KMS-11 (cell line): ENCODE data around the gene P4HA2.

ENCODE experiments used
- H2AFZ ChIP-seq: fragments of 200-600 bp; sonication (generic); 2 replicates; pipeline ENCODE4 v1.6.1; 2016; ENCODE audit warnings: antibody characterized with exemption, mixed run types, low read depth
- H3K27ac ChIP-seq: fragments of 200-600 bp; sonication (generic); 2 replicates; pipeline ENCODE4 v1.6.1; 2016; ENCODE audit warnings: mild to moderate bottlenecking, mixed run types
- H3K27me3 ChIP-seq: fragments of 200-600 bp; sonication (generic); 2 replicates; pipeline ENCODE4 v1.6.1; 2017; ENCODE audit warnings: mild to moderate bottlenecking, low read depth, mixed run types, moderate library complexity; ENCODE audit not compliant: insufficient read depth
- H3K36me3 ChIP-seq: fragments of 200-600 bp; sonication (generic); 2 replicates; pipeline ENCODE4 v1.6.1; 2017; ENCODE audit warnings: mild to moderate bottlenecking, mixed run types; ENCODE audit not compliant: insufficient read depth
- H3K4me1 ChIP-seq: fragments of 200-600 bp; sonication (generic); 2 replicates; pipeline ENCODE4 v1.6.1; 2016; ENCODE audit warnings: mild to moderate bottlenecking, low read depth, mixed run types; ENCODE audit not compliant: poor library complexity, severe bottlenecking
- H3K4me2 ChIP-seq: fragments of 200-600 bp; sonication (generic); 2 replicates; pipeline ENCODE4 v1.7.0; 2016; ENCODE audit warnings: mild to moderate bottlenecking, mixed run types
- H3K4me3 ChIP-seq: fragments of 200-600 bp; sonication (generic); IDR thresholded peaks from 2 replicates; pipeline ENCODE4 v1.6.1; 2017; ENCODE audit warnings: low read depth, low read length, mixed read lengths; ENCODE audit not compliant: insufficient read depth
- H3K79me2 ChIP-seq: fragments of 200-600 bp; sonication (generic); 2 replicates; pipeline ENCODE4 v1.6.1; 2016; ENCODE audit warnings: low read depth, mixed run types; ENCODE audit not compliant: insufficient read depth
- H3K9ac ChIP-seq: fragments of 200-600 bp; sonication (generic); 2 replicates; pipeline ENCODE4 v1.6.1; 2016; ENCODE audit warnings: mild to moderate bottlenecking, mixed run types
- H4K20me1 ChIP-seq: fragments of 200-600 bp; sonication (generic); 2 replicates; pipeline ENCODE4 v1.6.1; 2016; ENCODE audit warnings: mild to moderate bottlenecking, mixed run types; ENCODE audit not compliant: insufficient read depth
- CTCF ChIP-seq: fragments of 200-600 bp; sonication (generic); conservative IDR thresholded peaks from 2 replicates; pipeline ENCODE4 v1.6.1; 2017; ENCODE audit warnings: low read depth, mild to moderate bottlenecking, antibody characterized with exemption, low read length, moderate library complexity, mixed read lengths

Gene P4HA2

GRCh38 chr5:132273631-132274030, 46.0 kb upstream of the P4HA2 start:
- H3K4me2 ChIP-seq: no peak overlapping the region
- no peak overlapping the region; the same call in 1 of the 2 replicates for H2AFZ ChIP-seq
- TF ChIP-seq CTCF: no peak
- no peaks in the 10 kb centered on the region for H3K79me2 ChIP-seq
- no peak overlapping the region for H3K27ac ChIP-seq
- H3K36me3 ChIP-seq: no peaks in the 10 kb centered on the region
- no peaks in the 10 kb centered on the region for H4K20me1 ChIP-seq
- no peak overlapping the region for H3K4me3 ChIP-seq
- H3K4me1 ChIP-seq: no peaks in the 10 kb centered on the region
- H3K9ac ChIP-seq: no peak overlapping the region
- no peaks in the 10 kb centered on the region for H3K27me3 ChIP-seq

GRCh38 chr5:132272311-132273210, 44.9 kb upstream of the P4HA2 start:
- Histone ChIP-seq H3K9ac (no peak overlapping the region), H3K79me2 (no peaks in the 10 kb centered on the region), H4K20me1 (no peaks in the 10 kb centered on the region), H3K36me3 (no peaks in the 10 kb centered on the region), H2AFZ (peak overlapping the region; percentile 68), H3K4me2 (no peak overlapping the region), H3K4me1 (no peaks in the 10 kb centered on the region), H3K4me3 (no peak overlapping the region), H3K27ac (no peak overlapping the region), H3K27me3 (no peaks in the 10 kb centered on the region)
- peak; percentile 86 for TF ChIP-seq CTCF

GRCh38 chr5:132271251-132272246, 43.9 kb upstream of the P4HA2 start:
- Histone ChIP-seq H3K4me2 (no peak overlapping the region), H3K79me2 (no peaks in the 10 kb centered on the region), H3K36me3 (no peaks in the 10 kb centered on the region), H4K20me1 (no peaks in the 10 kb centered on the region), H2AFZ (no peak overlapping the region), H3K9ac (no peak overlapping the region), H3K27me3 (no peaks in the 10 kb centered on the region), H3K4me1 (no peaks in the 10 kb centered on the region), H3K27ac (no peak overlapping the region), H3K4me3 (no peak overlapping the region)
- TF ChIP-seq CTCF: no peak

- Histone ChIP-seq H3K36me3 (no peaks in the 10 kb centered on the region), H3K4me2 (no peak overlapping the region), H3K4me3 (no peak overlapping the region), H3K4me1 (no peaks in the 10 kb centered on the region), H3K27ac (no peak overlapping the region), H3K27me3 (no peaks in the 10 kb centered on the region), H4K20me1 (no peaks in the 10 kb centered on the region), H2AFZ (no peak overlapping the region), H3K9ac (no peak overlapping the region), H3K79me2 (no peaks in the 10 kb centered on the region)
- TF ChIP-seq CTCF: no peak
Measured at GRCh38 chr5:132270706-132271105, 43.1 kb upstream of the P4HA2 start.
